SK-N-DZ (cell line): ENCODE data around the gene MMP17.

ENCODE experiments used
- DNase-seq: peaks from one replicate; pipeline ENCODE4 v3.0.0-alpha.2; 2015; ENCODE audit warnings: low spot score

The MMP17 gene

GRCh38 chr12:131829791-131830334, 1.7 kb downstream of the MMP17 start:
- DNase-seq: no peak

GRCh38 chr12:131830335-131830913, 2.2 kb downstream of the MMP17 start:
- peak; percentile 84 for DNase-seq

GRCh38 chr12:131830914-131831571, 2.9 kb downstream of the MMP17 start:
- DNase-seq: no peak

- no peak for DNase-seq
Observed at GRCh38 chr12:131831635-131832041, 3.4 kb downstream of the MMP17 start.

- no peak for DNase-seq
Observed at GRCh38 chr12:131832321-131833231, 4.4 kb downstream of the MMP17 start.

GRCh38 chr12:131833288-131833895, 5.2 kb downstream of the MMP17 start:
- DNase-seq: no peak

GRCh38 chr12:131833896-131834641, 5.9 kb downstream of the MMP17 start:
- peak; percentile 79 for DNase-seq

GRCh38 chr12:131834798-131835615, 6.8 kb downstream of the MMP17 start:
- no peak for DNase-seq

GRCh38 chr12:131835616-131836171, 7.5 kb downstream of the MMP17 start:
- no peak for DNase-seq

GRCh38 chr12:131836193-131836592, 8.0 kb downstream of the MMP17 start:
- DNase-seq: no peak

- no peak for DNase-seq
Observed at GRCh38 chr12:131836714-131837397, 8.7 kb downstream of the MMP17 start.

- DNase-seq: no peak
Observed at GRCh38 chr12:131840643-131841416, 12.6 kb downstream of the MMP17 start.

- DNase-seq: no peak
Observed at GRCh38 chr12:131841547-131841946, 13.4 kb downstream of the MMP17 start.

- DNase-seq: no peak
Observed at GRCh38 chr12:131842169-131842568, 14.0 kb downstream of the MMP17 start.

- DNase-seq: no peak
Observed at GRCh38 chr12:131843527-131843926, 15.3 kb downstream of the MMP17 start.

- no peak for DNase-seq
Observed at GRCh38 chr12:131844140-131844539, 15.9 kb downstream of the MMP17 start.

GRCh38 chr12:131844656-131845055, 16.5 kb downstream of the MMP17 start:
- no peak for DNase-seq

- no peak for DNase-seq
Observed at GRCh38 chr12:131845121-131845520, 16.9 kb downstream of the MMP17 start.
